GM18511 (cell line): ENCODE measurements around the gene TBC1D22A.

ENCODE experiments used
- ATAC-seq: cut with Tn5 transposase; IDR thresholded peaks from one replicate; pipeline ENCODE4 v1.9.1; 2021; ENCODE audit warnings: mild to moderate bottlenecking, moderate library complexity; ENCODE audit not compliant: unreplicated experiment

TBC1D22A gene

GRCh38 chr22:46854125-46854870 lies 91.8 kb downstream of the TBC1D22A start:
- no peak for ATAC-seq

GRCh38 chr22:46855681-46856080 lies 93.2 kb downstream of the TBC1D22A start:
- ATAC-seq, result no peak

- no peak for ATAC-seq
These were observed 94.2 kb downstream of the TBC1D22A start for GRCh38 chr22:46856661-46857060.

DNA sequence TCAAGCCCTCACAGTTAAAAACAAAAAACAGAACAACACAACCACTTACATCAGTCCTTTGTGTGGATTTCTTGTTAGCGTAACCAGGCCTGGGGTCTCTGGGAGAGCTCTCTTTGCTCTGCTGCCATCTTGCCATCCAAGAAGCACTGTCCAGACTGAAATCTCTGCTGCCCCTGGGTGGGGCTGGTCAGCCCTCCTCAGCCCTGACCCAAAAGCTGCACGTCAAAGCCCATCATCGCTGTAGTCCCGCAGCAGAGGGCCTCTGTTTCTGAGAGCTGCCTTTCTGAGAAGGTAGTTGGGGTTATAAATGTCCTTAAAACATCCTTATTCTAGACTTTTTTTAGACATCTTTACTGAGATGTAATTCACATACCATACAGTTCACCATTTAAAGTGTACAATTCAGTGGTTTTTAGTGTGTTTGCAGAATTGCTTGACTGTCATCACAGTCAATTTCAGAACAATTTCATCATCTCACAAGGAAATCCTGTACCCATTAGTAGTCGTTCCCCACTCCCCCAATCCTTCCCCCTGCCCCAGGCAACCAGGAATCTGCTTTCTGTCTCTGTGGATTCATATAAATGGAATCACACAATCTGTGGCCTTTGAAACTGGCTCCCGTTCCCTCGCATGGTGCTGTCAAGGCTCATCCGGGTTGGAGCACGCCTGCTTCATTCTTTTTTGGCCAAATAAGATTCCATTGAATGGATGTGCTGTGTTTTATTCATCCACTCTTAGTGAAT lies 94.9 kb downstream of the TBC1D22A start:
- no peak for ATAC-seq

GRCh38 chr22:46857885-46858143 lies 95.4 kb downstream of the TBC1D22A start:
- ATAC-seq, result no peak

DNA sequence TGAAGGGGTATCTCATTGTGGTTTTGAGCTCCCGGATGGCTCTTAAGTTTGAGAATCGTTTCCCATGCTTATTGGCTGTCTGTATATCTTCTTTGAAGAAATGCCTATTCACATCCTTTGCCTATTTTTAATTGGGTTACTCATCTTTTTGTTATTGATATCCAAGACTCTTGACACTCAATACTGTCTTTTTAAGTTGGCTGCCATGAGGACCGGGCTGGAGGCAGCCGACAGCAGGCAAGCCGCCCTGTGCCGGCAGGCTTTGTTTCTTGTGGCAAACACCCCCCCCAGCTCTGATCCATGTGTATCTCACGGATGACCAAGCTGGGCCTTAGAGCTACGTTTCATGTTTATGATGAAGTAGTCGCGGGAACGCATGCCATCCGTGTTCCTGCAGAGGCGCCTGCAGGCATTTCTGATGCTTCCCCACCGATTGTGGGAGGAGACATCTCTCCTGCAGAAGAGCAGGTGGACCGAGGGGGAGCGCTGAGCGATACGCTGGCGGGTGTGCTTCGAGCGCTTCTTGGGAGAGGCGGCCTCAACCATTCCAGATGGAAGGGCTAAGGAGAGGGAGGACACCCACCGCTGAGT lies 95.8 kb downstream of the TBC1D22A start:
- ATAC-seq, result no peak

DNA sequence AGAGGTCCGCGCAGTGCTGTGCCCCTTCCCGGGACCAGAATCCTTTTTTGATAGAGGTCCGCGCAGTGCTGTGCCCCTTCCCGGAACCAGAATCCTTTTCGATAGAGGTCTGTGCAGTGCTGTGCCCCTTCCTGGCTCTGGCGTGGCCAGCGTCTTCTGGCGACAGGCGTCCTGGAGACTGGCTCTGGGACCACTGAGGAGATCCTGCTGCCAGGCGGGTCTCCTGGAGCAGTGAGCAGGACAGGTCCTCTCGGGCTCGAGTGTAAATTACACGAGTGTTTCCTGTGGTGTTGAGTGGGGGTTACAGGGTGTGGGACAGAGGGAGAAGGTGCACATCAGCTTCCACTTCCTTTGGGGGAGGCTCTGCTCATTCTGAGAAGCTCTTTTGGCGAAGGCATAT lies 98.1 kb downstream of the TBC1D22A start:
- ATAC-seq, result no peak

- ATAC-seq, result no peak
These were observed 99.3 kb downstream of the TBC1D22A start for GRCh38 chr22:46861468-46862367.

- peak; percentile 83 for ATAC-seq
These were observed 100.2 kb downstream of the TBC1D22A start for GRCh38 chr22:46862418-46863324.

- no peak for ATAC-seq
These were observed 101.3 kb downstream of the TBC1D22A start for GRCh38 chr22:46863794-46864193.

GRCh38 chr22:46864314-46865051 lies 102.0 kb downstream of the TBC1D22A start:
- ATAC-seq, result no peak

GRCh38 chr22:46865052-46865434 lies 102.6 kb downstream of the TBC1D22A start:
- no peak for ATAC-seq

DNA sequence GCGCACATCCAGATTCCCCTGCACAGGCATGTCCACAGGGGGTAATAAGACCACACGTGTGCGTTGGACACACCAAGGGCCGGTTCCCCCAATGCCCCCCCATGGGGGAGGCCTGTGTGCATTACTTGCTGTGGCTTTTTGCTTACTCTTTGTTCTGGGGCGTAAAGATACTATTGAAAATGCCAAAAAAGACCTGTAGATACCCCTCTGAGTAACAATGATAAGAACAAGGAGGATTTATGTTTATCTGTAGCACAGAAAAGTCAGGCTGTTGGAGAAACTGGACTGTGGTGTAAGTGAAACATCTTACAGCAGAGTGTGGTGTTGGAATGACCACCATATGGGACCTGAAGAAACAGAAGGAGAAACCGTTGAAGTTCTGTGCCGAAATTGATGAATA lies 103.2 kb downstream of the TBC1D22A start:
- no peak for ATAC-seq

GRCh38 chr22:46866591-46866990 lies 104.1 kb downstream of the TBC1D22A start:
- ATAC-seq, result no peak

- ATAC-seq, result no peak
These were observed 104.7 kb downstream of the TBC1D22A start for GRCh38 chr22:46867106-46867505.

GRCh38 chr22:46869329-46869728 lies 106.9 kb downstream of the TBC1D22A start:
- ATAC-seq, result no peak

GRCh38 chr22:46869831-46870441 lies 107.5 kb downstream of the TBC1D22A start:
- no peak for ATAC-seq

- ATAC-seq, result no peak
These were observed 109.4 kb downstream of the TBC1D22A start for GRCh38 chr22:46871826-46872225.

DNA sequence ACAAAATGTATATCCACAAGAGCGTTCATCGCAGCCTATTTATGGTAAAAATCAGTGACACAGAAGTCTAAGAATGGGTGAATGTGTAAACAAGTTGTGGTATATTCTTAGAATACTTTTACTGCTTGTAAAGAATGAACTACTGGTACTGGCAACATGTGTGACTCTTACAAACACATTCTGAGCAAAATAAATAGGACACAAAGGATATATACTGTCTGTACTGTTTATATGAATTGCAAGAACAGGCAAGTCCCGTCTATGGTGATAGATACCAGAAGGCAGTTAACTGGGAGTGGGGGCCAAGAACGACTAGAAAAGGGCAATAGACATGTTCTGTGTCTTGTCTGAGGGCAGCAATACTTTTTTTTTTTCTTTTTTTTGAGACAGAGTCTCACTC lies 112.6 kb downstream of the TBC1D22A start:
- ATAC-seq, result no peak
